Activated CD8-positive, alpha-beta T cell treated with anti-CD3 and anti-CD28 coated beads for 36 hours (primary cell): ENCODE results near the gene TNIP1. TPM values are rescaled to one million over a fixed set of nuclear protein-coding genes. Genes with fewer than 3 reads are reported as not detected.

ENCODE experiments used
- ATAC-seq: fragments of 200-7000 bp; cut with Tn5 transposase; one replicate; pipeline ENCODE4 v1.10.0; 2021; ENCODE audit warnings: mild to moderate bottlenecking, moderate library complexity
- CTCF ChIA-PET: fragments of 350-600 bp; sonication (Branson Sonifier 250); formaldehyde crosslinking; loops from one replicate; lab custom pipeline; 2021; ENCODE audit warnings: antibody characterized with exemption; lab: Charles Lee
- POLR2A ChIA-PET: fragments of 350-600 bp; sonication (Branson Sonifier 250); formaldehyde crosslinking; loops from one replicate; lab custom pipeline; 2021; ENCODE audit warnings: antibody characterized with exemption; lab: Charles Lee
- DNase-seq: peaks from one replicate; pipeline ENCODE4 v3.0.0-alpha.2; 2020
- H3K27ac Mint-ChIP-seq: one replicate; pipeline ENCODE4 v1.8.0; 2021; ENCODE audit warnings: mild to moderate bottlenecking, mixed read lengths
- H3K27me3 Mint-ChIP-seq: one replicate; pipeline ENCODE4 v1.8.0; 2021; ENCODE audit warnings: mixed read lengths
- H3K36me3 Mint-ChIP-seq: one replicate; pipeline ENCODE4 v1.8.0; 2021; ENCODE audit warnings: low read depth, mixed read lengths
- H3K4me1 Mint-ChIP-seq: one replicate; pipeline ENCODE4 v1.8.0; 2021; ENCODE audit warnings: low read depth, mixed read lengths
- H3K4me3 Mint-ChIP-seq: one replicate; pipeline ENCODE4 v1.8.0; 2021; ENCODE audit warnings: mild to moderate bottlenecking, moderate library complexity, mixed read lengths
- H3K9me3 Mint-ChIP-seq: one replicate; pipeline ENCODE4 v1.8.0; 2021; ENCODE audit warnings: mixed read lengths
- intact Hi-C: fragments of 100-400 bp; cut with micrococcal nuclease; formaldehyde crosslinking; loops from one replicate; pipeline ENCODE4 v1.10.0; 2022
- total RNA-seq, 2 experiments: library from RNA; stranded (reverse); gene quantifications; one replicate each; pipeline ENCODE4 v1.2.3, GENCODE V29; 2021
- TF ChIP-seq, protein P1 (sequence below): fragments of 200-600 bp; IDR thresholded peaks from one replicate; pipeline ENCODE4 v1.8.0; 2022; ENCODE audit warnings: antibody characterized with exemption, mild to moderate bottlenecking

Gene TNIP1
- total RNA-seq, 2 experiments from 2014 or later = 222 TPM

GRCh38 chr5:151056379-151057325, 24.2 kb downstream of the TNIP1 start:
- intact Hi-C loops = no loop called here
- Mint-ChIP-seq H3K27ac (no peak overlapping the region), H3K4me3 (no peak overlapping the region), H3K4me1 (peaks cover 45% of the 10 kb centered on the region), H3K36me3 (peaks cover 70% of the 10 kb centered on the region), H3K9me3 (no peaks in the 10 kb centered on the region), H3K27me3 (no peaks in the 10 kb centered on the region)
- DNase-seq = no peak
- TF ChIP-seq, protein P1, sequence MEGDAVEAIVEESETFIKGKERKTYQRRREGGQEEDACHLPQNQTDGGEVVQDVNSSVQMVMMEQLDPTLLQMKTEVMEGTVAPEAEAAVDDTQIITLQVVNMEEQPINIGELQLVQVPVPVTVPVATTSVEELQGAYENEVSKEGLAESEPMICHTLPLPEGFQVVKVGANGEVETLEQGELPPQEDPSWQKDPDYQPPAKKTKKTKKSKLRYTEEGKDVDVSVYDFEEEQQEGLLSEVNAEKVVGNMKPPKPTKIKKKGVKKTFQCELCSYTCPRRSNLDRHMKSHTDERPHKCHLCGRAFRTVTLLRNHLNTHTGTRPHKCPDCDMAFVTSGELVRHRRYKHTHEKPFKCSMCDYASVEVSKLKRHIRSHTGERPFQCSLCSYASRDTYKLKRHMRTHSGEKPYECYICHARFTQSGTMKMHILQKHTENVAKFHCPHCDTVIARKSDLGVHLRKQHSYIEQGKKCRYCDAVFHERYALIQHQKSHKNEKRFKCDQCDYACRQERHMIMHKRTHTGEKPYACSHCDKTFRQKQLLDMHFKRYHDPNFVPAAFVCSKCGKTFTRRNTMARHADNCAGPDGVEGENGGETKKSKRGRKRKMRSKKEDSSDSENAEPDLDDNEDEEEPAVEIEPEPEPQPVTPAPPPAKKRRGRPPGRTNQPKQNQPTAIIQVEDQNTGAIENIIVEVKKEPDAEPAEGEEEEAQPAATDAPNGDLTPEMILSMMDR = no peak
- ATAC-seq = no peak
- ChIA-PET POLR2A (interaction anchor here (0.8 kb wide), 1 partner anchor 32 kb away, joined by 3 read pairs; no protein-coding TSS in a partner anchor), CTCF (interaction anchor here (3.6 to 16.1 kb wide), 2 partner anchors 8 to 55 kb away, joined by 24 to 478 read pairs; no protein-coding TSS in a partner anchor)

DNA sequence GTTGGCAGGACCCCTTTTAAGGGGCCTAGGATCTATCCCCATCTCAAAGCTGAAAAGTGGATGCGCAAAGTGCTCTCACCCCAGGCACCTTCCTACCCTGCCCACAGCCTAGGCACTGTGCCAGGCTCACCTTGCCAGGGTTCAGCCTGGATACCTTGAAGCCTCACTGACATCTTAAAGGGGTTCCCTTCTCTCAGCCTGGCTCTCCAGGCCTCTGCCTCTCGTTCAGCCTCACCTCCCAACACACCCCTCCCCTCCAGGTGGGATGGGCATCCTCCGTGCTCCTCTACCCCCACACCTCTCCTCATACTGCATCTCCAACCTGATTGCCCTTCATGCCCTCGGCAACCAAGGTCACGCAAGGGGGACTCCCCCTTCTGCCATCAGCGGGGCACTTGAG, 25.5 kb downstream of the TNIP1 start:
- no peak for ATAC-seq
- CTCF ChIA-PET = interaction anchor here (0.7 to 16.1 kb wide), 4 partner anchors 34 to 604 kb away, joined by 3 to 478 read pairs (median 5); no protein-coding TSS in a partner anchor
- no peaks in the 10 kb centered on the region for H3K9me3 Mint-ChIP-seq
- no peak overlapping the region for H3K4me3 Mint-ChIP-seq
- TF ChIP-seq, protein P1 = no peak
- no peak overlapping the region for H3K27ac Mint-ChIP-seq
- POLR2A ChIA-PET = interaction anchor here (1.2 kb wide), 1 partner anchor 14 kb away, joined by 3 read pairs; no protein-coding TSS in a partner anchor
- intact Hi-C loops = no loop called here
- H3K4me1 Mint-ChIP-seq = peaks cover 32% of the 10 kb centered on the region
- no peaks in the 10 kb centered on the region for H3K27me3 Mint-ChIP-seq
- DNase-seq = no peak
- peaks cover 66% of the 10 kb centered on the region for H3K36me3 Mint-ChIP-seq

DNA sequence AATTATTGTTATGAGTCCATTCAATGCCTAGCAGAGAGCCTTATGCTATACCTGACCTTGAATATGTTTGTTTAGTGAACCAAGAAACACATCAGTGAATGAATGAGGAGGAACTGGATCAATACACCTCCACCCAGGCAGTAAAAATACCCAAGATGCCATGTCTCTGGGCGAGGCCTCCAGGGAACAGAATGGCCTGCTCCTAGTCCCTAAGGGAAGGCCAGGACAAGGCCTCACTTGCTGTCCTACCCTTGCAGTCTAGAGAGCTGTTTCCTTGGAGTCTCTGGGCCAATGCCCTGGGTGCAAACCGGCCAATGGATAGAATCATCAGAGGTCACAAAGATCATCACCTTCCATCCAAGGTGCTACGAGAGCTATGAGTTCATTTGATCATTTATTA, 26.1 kb downstream of the TNIP1 start:
- no peaks in the 10 kb centered on the region for H3K27me3 Mint-ChIP-seq
- ATAC-seq = no peak
- H3K27ac Mint-ChIP-seq = no peak overlapping the region
- intact Hi-C loops = loop anchor here (5.0 kb wide), 1 partner anchor 43 kb away; no protein-coding TSS in a partner anchor
- ChIA-PET CTCF (interaction anchor here (0.7 to 16.1 kb wide), 4 partner anchors 34 to 603 kb away, joined by 3 to 478 read pairs (median 5); no protein-coding TSS in a partner anchor), POLR2A (interaction anchor here (0.6 to 1.2 kb wide), 2 partner anchors 14 to 15 kb away, joined by 3 read pairs; no protein-coding TSS in a partner anchor)
- TF ChIP-seq, protein P1 = no peak
- no peak overlapping the region for H3K4me3 Mint-ChIP-seq
- DNase-seq = no peak
- peaks cover 26% of the 10 kb centered on the region for H3K4me1 Mint-ChIP-seq
- peaks cover 62% of the 10 kb centered on the region for H3K36me3 Mint-ChIP-seq
- H3K9me3 Mint-ChIP-seq = no peaks in the 10 kb centered on the region

DNA sequence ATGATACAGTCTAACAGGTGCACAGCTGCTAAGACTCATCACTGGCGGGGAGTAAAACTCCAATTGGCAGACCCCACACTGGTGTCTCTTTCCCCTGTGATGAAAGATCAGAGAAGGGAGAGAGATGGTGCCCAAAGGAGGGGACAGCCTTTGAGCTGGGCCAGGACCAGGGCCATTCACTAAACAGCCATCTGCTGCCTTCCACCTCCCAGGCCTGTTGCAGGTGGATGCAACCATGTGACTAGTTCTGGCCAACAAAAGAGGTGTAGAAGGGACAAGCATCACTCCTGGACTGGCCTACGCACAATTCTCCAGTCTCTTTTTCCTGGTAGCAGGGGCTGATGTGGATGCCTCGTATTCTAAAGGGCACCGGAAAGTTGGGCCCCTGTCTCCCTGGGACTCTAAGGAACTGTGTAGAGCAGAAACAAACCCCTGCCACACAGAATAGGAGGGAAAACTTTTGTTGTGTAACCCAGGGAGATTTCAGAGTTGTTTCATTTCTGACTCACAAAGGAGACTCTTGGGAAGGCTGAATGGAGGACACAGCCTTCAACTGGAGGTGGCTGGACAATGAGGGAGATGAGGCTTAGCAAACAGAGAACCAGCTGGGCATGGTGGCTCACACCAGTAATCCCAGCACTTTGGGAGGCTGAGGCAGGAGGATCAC, 26.9 kb downstream of the TNIP1 start:
- ATAC-seq = no peak
- peak overlapping the region; percentile 46 for H3K27ac Mint-ChIP-seq
- POLR2A ChIA-PET = no interaction called here

More for the DNA sequence above, 26.9 kb downstream of the TNIP1 start:
- DNase-seq = no peak
- TF ChIP-seq, protein P1 = no peak
- no peaks in the 10 kb centered on the region for H3K9me3 Mint-ChIP-seq
- H3K36me3 Mint-ChIP-seq = peaks cover 56% of the 10 kb centered on the region
- intact Hi-C loops = loop anchor here (5.0 kb wide), 1 partner anchor 43 kb away; no protein-coding TSS in a partner anchor
- peaks cover 19% of the 10 kb centered on the region for H3K4me1 Mint-ChIP-seq
- H3K4me3 Mint-ChIP-seq = no peak overlapping the region
- CTCF ChIA-PET = interaction anchor here (1.3 to 16.1 kb wide), 3 partner anchors 35 to 110 kb away, joined by 3 to 478 read pairs (median 64); no protein-coding TSS in a partner anchor
- H3K27me3 Mint-ChIP-seq = no peaks in the 10 kb centered on the region
